Fibroblast of skin of back (primary cell): ENCODE data around the gene RALGAPA2.
"Not testable (repeated sequence)": the region's sequence is repeated elsewhere in the genome, so short reads cannot be mapped to it uniquely, and the experiment has no call there.

ENCODE experiments used
- DNase-seq: peaks from one replicate; pipeline ENCODE4 v3.0.0-alpha.2; 2013

Gene RALGAPA2

GRCh38 chr20:20363799-20364592, 348.4 kb downstream of the RALGAPA2 start:
- no peak for DNase-seq

DNA sequence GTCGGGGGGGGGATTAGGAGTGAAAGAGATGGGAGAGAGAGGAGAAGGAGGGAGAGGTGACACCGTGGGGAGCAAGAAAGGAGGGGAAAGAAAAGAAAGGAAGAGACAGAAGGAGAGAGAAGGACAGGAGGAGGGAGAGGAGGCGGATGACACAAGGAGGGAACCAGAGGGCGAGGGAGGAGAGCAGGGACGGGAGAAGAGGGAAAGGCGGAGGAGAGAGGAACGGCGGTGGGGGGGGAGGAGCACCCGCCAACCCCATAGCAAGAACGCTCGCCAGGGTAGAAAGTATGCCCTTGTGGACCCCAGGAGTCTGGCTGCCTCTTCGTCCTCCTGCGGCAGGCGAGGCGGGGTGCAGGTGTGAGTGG, 349.0 kb downstream of the RALGAPA2 start:
- DNase-seq: no peak

- DNase-seq: no peak
These were observed 349.5 kb downstream of the RALGAPA2 start for GRCh38 chr20:20362774-20363433.

DNA sequence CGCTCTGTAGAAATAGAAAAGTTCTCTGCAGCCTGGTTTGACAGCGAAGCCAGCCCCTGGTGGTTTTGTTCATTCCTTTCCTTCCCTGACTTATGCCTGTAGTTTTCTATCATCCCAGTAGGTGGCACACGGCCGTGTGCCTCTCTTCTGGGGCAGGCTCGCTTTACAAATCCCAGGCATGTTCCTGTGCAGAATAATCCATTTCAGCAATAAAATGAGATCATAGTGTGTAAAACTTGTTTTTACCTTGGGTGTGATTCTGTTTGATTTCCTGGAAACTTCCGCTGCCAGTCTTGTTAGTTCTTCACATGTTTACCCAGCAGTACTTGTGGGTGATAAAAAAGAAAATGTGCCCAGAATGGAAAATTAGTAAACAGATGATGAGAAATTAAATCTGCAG, 352.0 kb downstream of the RALGAPA2 start:
- peak; percentile 58 for DNase-seq

DNA sequence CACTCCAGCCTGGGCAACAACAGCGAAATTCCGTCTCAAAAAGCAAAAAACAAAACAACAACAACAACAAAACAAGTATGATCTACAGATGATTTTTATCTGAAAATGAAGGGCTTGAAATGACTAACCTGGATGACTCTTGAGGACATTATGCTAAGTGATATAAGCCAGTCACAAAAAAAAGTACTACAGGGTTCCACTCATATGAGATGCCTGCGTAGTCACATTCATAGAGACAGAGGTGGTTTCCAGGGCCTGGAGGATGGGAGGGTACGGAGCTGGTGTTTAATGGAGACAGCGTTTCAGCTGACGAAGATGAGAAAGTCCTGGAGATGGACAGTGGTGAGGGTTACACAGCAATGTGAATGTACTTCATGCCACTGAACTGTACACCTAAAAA, 352.8 kb downstream of the RALGAPA2 start:
- no peak for DNase-seq

GRCh38 chr20:20358801-20359200, 353.6 kb downstream of the RALGAPA2 start:
- no peak for DNase-seq

DNA sequence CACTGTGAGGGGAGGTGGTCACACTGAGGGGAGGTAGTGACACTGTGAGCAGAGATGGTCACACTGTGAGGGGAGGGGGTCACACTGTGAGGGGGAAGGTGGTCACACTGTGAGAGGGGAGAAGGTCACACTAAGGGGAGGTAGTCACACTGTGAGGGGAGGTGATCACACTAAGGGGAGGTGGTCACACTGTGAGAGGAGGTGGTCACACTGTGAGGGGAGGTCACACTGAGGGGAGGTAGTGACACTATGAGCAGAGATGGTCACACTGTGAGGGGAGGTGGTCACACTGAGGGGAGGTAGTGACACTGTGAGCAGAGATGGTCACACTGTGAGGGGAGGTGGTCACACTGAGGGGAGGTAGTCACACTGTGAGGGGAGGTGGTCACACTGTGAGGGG, 356.9 kb downstream of the RALGAPA2 start:
- not testable (repeated sequence) for DNase-seq

GRCh38 chr20:20353576-20353975, 358.9 kb downstream of the RALGAPA2 start:
- no peak for DNase-seq

DNA sequence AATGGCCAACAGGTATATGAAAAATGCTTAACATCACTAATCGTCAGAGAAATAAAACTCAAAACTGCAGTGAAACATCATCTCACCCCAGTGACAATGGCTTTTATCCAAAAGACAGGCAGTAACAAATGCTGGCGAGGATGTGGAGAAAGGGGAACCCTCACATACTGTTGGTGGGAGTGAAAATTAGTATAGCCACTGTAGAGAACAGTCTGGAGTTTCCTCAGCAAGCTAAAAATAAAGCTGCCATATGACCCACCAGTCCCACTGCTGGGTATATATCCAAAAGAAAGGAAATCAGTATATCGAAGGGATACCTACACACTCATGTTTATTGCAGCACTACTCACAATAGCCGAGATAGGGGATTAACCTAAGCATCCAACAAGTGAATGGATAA, 368.0 kb downstream of the RALGAPA2 start:
- no peak for DNase-seq

DNA sequence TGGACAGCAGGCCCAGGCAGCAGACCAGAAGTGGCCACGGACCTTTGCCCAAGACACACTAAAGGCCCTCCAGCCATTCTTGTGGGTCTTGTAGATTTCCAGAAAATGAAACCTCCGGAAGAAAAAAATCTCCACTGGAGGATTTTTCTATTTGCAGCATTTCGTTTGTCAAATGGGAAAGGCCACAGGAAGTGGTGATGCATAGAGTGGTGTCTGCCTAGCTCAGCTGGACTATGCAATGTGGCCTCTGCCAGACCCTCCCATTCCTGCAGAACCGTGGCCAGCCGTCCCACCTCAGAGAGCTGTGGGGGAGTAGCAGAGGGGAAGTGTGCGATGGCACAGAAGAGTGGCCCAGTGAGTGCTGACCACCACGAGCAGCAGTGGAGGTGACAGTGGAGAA, 368.5 kb downstream of the RALGAPA2 start:
- DNase-seq: no peak
